Smooth muscle cell of the umbilical artery (primary cell): ENCODE results near the gene IFITM1. TPM values are rescaled to one million over a fixed set of nuclear protein-coding genes. Genes with fewer than 3 reads are reported as not detected.

ENCODE experiments used
- total RNA-seq: library from RNA; depleted of rRNA; stranded (reverse); fragments of >200 nt; gene quantifications from 2 replicates; pipeline ENCODE4 v1.2.3, GENCODE V29; 2014

The IFITM1 gene
- 0.42 and 11.6 TPM in 2 replicates for total RNA-seq

DNA sequence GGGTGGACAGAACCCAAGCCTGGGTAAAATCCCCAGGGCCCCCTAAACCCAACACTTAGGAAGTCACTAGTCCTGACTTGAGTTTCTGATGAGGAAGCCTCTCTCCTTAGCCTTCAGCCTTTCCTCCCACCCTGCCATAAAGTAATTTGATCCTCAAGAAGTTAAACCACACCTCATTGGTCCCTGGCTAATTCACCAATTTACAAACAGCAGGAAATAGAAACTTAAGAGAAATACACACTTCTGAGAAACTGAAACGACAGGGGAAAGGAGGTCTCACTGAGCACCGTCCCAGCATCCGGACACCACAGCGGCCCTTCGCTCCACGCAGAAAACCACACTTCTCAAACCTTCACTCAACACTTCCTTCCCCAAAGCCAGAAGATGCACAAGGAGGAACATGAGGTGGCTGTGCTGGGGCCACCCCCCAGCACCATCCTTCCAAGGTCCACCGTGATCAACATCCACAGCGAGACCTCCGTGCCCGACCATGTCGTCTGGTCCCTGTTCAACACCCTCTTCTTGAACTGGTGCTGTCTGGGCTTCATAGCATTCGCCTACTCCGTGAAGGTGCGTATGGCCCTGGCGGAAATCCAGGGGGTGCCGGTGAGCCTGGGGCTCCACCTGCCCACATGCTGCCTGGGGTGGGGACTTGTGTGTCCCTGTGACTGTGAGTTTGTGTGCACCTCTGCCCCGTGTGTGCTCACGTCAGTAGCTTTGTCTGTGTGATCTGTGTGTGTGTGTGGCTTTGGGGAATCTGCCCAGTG lies at the start of gene IFITM1:
IFITM1 (plus strand) TSS at position 254 of the 767 bp plus-strand sequence; CDS start at position 385, 131 bp downstream.

DNA sequence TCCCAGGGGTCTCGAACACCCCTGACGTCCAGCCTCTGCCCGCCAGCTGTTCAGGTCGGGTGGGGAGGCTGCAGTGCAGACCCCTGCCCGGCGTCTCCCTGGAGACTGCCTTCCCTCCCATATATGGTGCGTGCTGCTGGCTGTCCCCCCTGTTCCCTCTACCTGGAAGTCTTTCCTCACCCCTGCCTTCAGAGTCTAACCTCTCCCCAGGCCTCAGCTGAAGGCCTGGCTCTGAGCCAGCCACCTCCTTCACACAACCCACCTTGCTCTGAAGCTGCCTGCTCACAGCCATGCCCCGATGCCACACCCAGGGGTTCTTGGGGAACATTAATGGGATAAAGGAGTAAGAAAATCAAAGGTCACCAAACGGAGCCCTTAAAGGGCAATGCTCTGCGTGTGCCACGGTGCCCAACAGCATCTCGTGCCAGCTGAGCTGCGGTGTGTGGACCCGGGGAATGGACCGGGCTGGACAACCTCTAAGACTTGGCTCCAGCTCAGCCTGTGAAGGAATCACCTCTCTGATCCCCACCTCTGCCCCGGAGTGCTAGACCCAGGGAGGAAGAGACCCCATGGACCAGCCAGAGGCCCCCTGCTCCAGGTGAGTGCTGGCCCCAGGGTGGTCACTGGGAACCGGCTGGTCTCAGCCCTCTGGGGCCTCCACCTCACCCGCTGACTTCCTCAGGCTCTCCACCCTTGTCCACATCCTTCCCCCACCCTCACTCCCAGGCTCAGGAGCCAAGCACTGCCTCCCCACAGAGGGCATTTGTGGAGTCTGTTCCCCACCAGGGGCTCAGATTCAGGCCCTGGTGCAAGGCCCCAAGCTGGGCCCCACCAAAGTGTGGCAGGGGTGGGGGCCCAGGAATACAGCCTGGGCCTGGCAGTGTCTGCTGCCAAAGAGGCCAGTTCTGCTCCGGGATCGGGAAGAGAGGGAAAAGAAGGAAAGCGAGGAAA lies 35.6 kb upstream of the IFITM1 start, which contains the start of gene NLRP6:
NLRP6 (plus strand) TSS at position 407 of the 951 bp plus-strand sequence; CDS start at position 570, 163 bp downstream.

DNA sequence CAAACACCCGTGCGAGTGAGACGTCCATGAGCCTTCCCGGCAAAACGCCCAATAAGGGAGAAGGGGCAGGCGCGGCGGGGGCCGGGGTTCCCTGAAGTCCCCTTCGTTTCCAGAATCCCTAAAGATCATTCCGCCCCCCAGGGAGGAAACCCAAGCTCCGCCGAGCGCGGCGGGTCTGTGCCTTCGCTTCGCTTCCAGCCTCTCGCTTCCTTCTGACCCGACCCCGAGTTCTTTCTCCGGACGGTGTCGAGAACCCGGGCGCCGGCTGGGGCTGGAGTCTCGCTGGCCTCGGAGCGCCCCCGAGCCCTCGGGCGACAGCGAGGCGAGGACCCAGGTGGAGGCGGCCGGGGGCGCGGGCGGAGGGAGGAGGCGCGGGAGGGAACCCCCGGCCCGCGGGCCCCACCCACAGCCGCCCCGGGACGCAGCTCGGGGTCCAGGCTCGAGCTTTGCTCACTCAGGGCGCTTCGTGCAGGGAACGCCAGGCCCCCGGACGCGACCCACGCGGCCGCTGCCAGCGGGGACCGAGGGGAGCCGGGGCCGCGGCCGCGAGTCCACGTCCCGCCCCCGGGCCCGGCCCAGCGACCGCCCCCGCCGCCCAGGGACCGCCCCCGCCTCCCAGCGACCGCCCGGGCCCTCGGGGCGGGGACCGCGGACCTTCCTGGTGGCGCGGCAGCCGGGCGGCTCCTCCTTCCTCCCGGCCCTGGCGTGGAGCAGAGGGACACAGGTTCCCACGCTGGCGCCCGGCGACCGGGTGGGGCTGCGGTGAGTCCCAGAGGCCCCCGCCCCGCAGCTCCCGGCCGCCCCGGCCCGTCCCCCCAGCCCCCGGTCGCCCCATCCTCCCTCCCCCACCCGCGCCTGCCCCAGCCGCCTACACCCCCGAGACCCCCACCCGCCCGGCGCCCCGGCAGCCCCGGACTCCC lies 25.1 kb upstream of the IFITM1 start, which contains the start of gene PGGHG:
PGGHG (plus strand) TSS at position 649 of the 920 bp plus-strand sequence. CDS start 691 bp downstream, outside the sequence.

DNA sequence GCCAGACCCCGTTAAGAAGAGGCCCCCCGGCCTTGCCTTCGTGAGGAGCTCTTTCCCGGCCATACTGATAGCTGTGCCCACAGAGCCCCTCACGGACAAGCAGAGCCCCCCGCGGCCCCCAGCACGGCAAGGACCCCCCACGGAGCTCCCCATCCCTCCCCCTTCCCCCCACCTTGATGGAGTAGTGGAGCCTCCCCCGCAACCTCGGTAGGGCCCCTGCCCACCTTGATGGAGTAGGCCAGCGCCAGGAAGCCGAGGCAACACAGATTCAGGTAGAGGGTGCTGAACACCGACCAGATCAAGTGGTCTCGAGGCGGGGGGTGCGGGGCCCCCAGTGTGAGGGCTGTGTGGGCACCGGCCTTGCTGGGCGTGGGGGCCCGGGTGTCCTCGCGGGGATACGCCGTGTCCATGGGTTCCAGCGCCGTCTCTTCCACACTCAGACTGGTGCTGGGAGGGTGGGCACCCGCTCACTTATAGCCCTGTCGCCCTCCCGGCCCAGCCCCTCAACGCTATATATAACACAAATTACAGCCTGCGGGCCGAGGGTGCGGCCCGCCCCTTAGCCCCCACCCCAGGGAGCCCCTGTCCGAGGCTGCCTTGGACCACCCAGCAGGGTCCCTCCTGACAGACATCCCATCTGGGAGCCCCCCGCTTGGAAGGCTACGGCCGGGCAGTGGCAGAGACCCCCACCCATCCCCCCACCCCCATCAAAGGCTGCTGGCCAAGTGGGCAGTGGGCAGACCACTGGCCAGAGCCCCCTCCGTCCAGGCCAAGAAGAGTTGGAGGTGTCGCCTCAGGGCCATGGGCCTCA lies 14.6 kb upstream of the IFITM1 start, which contains the start of gene IFITM5:
IFITM5 (minus strand) TSS at position 446 of the 811 bp plus-strand sequence; CDS start at position 410, 36 bp downstream.

DNA sequence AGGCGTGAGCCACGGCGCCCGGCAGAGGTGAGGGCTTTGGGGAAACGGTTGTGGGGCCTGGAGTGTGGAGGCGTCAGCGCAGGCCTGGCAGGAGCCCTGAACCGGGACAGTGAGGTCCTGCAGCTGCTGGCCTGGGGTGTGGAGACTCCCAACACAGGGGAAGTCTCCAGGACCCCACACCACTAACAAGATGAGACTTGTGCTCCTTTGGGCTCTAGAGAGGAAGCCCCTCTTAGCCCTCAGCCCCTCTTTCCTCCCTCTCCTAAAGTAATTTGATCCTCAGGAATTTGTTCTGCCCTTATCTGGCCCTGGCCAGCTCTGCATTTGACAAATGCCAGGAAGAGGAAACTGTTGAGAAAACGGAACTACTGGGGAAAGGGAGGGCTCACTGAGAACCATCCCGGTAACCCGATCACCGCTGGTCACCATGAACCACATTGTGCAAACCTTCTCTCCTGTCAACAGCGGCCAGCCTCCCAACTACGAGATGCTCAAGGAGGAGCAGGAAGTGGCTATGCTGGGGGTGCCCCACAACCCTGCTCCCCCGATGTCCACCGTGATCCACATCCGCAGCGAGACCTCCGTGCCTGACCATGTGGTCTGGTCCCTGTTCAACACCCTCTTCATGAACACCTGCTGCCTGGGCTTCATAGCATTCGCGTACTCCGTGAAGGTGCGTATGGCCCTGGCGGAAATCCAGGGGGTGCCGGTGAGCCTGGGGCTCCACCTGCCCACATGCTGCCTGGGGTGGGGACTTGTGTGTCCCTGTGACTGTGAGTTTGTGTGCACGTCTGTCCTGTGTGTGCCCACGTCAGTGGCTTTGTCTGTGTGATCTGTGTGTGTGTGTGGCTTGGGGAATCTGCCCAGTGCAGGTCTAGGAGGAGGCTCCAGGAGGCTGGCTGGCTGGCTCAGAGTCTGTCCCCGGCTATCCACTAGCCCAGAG lies 5.8 kb upstream of the IFITM1 start, which contains the start of gene IFITM2:
IFITM2 (plus strand) TSS at position 51 of the 943 bp plus-strand sequence; CDS start at position 428, 377 bp downstream.

Other genes starting within 250 kb of the IFITM1 start
- not detected in 2 replicates for gene SCGB1C1, start 121.0 kb upstream of the IFITM1 start, total RNA-seq
- gene BET1L, start 106.6 kb upstream of the IFITM1 start, total RNA-seq: 24.3 and 45.9 TPM in 2 replicates
- gene RIC8A, start 106.3 kb upstream of the IFITM1 start, total RNA-seq: 106 and 137 TPM in 2 replicates
- 4.8 and 8.4 TPM in 2 replicates for gene SIRT3, start 77.7 kb upstream of the IFITM1 start, total RNA-seq
- gene PSMD13, start 77.1 kb upstream of the IFITM1 start, total RNA-seq: 106 and 125 TPM in 2 replicates
- gene NLRP6, start 35.6 kb upstream of the IFITM1 start, total RNA-seq: not detected in 2 replicates
- 11.6 and 21.6 TPM in 2 replicates for gene PGGHG, start 24.9 kb upstream of the IFITM1 start, total RNA-seq
- gene IFITM5, start 14.5 kb upstream of the IFITM1 start, total RNA-seq: not detected in 2 replicates
- 13.1 and 30.3 TPM in 2 replicates for gene IFITM2, start 6.2 kb upstream of the IFITM1 start, total RNA-seq
- gene IFITM3, start 6.8 kb downstream of the IFITM1 start, total RNA-seq: 43.1 and 48.1 TPM in 2 replicates
- 8.0 and 10.0 TPM in 2 replicates for gene B4GALNT4, start 55.5 kb downstream of the IFITM1 start, total RNA-seq
- 0.69 and 1.8 TPM in 2 replicates for gene PKP3, start 80.2 kb downstream of the IFITM1 start, total RNA-seq
- gene SIGIRR, start 101.0 kb downstream of the IFITM1 start, total RNA-seq: 8.1 and 14.0 TPM in 2 replicates
- gene ANO9, start 128.0 kb downstream of the IFITM1 start, total RNA-seq: not detected in 2 replicates
- 30.9 and 31.2 TPM in 2 replicates for gene PTDSS2, start 136.2 kb downstream of the IFITM1 start, total RNA-seq
- 256 and 286 TPM in 2 replicates for gene RNH1, start 193.2 kb downstream of the IFITM1 start, total RNA-seq
- gene HRAS, start 221.5 kb downstream of the IFITM1 start, total RNA-seq: 32.1 and 44.6 TPM in 2 replicates
- gene LRRC56, start 223.5 kb downstream of the IFITM1 start, total RNA-seq: 0.89 and 1.0 TPM in 2 replicates
- 0.30 and 0.60 TPM in 2 replicates for gene LMNTD2, start 246.7 kb downstream of the IFITM1 start, total RNA-seq
- gene RASSF7, start 246.9 kb downstream of the IFITM1 start, total RNA-seq: 7.1 and 13.3 TPM in 2 replicates